Large intestine (tissue), 3 donors: ENCODE data around the gene CACNA1C. TPM values are rescaled to one million over a fixed set of nuclear protein-coding genes. Genes with fewer than 3 reads are reported as not detected.

Experiments used
- DNase-seq, 2 donors: peaks; one replicate each; pipeline versions ENCODE4 v3.0.0 to v3.0.0-alpha.2; 2013
- H3K27ac ChIP-seq: one replicate; pipeline ENCODE4 v1.5.1; 2013; ENCODE audit warnings: low read length
- H3K27me3 ChIP-seq: 2 replicates; pipeline ENCODE4 v1.6.1; 2013; ENCODE audit warnings: low read length; ENCODE audit not compliant: control insufficient read depth, insufficient read depth
- H3K36me3 ChIP-seq: 2 replicates; pipeline ENCODE4 v1.6.1; 2013; ENCODE audit warnings: low read length; ENCODE audit not compliant: control insufficient read depth, insufficient read depth
- H3K4me1 ChIP-seq: one replicate; pipeline ENCODE4 v1.6.1; 2013; ENCODE audit warnings: low read length; ENCODE audit not compliant: control insufficient read depth, insufficient read depth
- H3K4me3 ChIP-seq: one replicate; pipeline ENCODE4 v1.5.1; 2013; ENCODE audit warnings: low read length
- H3K9me3 ChIP-seq: one replicate; pipeline ENCODE4 v1.6.1; 2013; ENCODE audit warnings: mild to moderate bottlenecking, low read depth, low read length, moderate library complexity; ENCODE audit not compliant: control insufficient read depth
- WGBS: methylation state at CpG from one replicate; pipeline ENCODE4 v1.1.5; 2013; ENCODE audit warnings: low lambda C conversion rate; ENCODE audit not compliant: insufficient coverage; 5-methylcytosine and 5-hydroxymethylcytosine counted together
- polyA plus RNA-seq: library from polyadenylated mRNA; unstranded; fragments of 120-200 nt; gene quantifications from one replicate; pipeline ENCODE4 v1.2.1, GENCODE V29; 2013

The CACNA1C gene
- polyA plus RNA-seq, 1 donor, result 5.9 TPM

DNA sequence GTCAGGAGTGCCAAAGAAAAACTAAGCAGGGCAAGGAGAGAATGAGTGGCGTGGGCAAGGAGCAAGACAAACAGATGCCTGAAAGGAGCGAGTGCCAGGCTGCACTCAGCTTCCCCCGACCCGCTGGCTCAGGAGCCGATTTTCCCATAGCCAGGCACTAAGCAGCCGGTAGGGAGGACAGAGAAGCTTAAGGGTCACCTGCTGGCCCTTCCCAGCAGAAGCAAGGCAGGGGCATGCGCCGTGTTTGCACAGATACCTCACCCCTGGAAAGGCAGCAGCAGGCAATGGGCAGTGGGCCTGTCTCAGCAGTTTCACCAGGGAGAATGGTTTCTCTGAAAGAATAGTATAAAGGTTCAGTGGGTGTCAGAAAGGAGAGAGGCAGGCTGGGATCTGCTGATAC lies 637.1 kb downstream of the CACNA1C start:
- Histone ChIP-seq H3K27ac (no peak overlapping the region), H3K27me3 (peaks cover 26% of the 10 kb centered on the region), H3K9me3 (no peaks in the 10 kb centered on the region), H3K4me3 (no peak overlapping the region), H3K36me3 (no peaks in the 10 kb centered on the region), H3K4me1 (no peaks in the 10 kb centered on the region)
- no CpG with 5 or more reads among the region's 8 CpGs for WGBS
- DNase-seq, result no peak

DNA sequence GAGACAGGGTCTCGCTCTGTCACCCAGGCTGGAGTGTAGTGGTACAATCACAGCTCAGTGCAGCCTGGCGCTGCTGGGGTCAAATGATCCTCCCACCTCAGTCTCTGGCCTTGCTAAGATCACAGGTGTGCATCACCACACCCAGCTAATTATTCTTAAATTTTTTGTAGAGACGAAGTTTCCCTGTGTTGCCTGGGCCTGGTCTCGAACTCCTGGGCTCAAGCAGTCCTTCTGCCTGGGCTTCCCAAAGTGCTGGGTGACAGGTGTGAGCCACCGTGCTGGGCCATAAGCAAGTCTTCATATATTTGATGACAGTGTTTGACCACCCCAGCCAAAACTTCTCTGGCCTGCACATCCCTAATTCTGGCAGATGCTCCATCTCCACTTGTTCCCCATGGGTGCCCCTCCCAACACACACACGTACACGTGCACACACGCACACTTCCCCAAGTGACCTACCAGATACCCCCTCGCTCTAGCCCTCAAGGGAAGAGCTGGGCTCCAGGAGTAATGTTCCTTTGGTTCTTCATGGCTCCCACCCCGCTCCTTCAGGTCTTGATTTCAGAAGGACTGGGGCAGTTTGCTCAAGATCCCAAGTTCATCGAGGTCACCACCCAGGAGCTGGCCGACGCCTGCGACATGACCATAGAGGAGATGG lies 637.7 kb downstream of the CACNA1C start:
- no peaks in the 10 kb centered on the region for H3K4me1 ChIP-seq
- DNase-seq, result no peak
- H3K4me3 ChIP-seq, result no peak overlapping the region
- H3K9me3 ChIP-seq, result no peaks in the 10 kb centered on the region
- peaks cover 30% of the 10 kb centered on the region for H3K27me3 ChIP-seq
- no CpG with 5 or more reads among the region's 14 CpGs for WGBS
- H3K36me3 ChIP-seq, result no peaks in the 10 kb centered on the region
- no peak overlapping the region for H3K27ac ChIP-seq

- H3K4me3 ChIP-seq, result peak overlapping the region; percentile 26
- no peak overlapping the region for H3K27ac ChIP-seq
- H3K4me1 ChIP-seq, result no peaks in the 10 kb centered on the region
- H3K36me3 ChIP-seq, result no peaks in the 10 kb centered on the region
- peaks cover 30% of the 10 kb centered on the region for H3K27me3 ChIP-seq
- WGBS, result no CpG with 5 or more reads among the region's 28 CpGs
- peak; percentile 17 to 50 for DNase-seq
- H3K9me3 ChIP-seq, result no peaks in the 10 kb centered on the region
Observed at GRCh38 chr12:2691006-2691344, 638.2 kb downstream of the CACNA1C start.

- peak in 1 of 2 donors; percentile 36 for DNase-seq
- 17% methylated on average over 1 of the region's 62 CpGs for WGBS
- Histone ChIP-seq H3K36me3 (no peaks in the 10 kb centered on the region), H3K4me3 (peak overlapping the region; percentile 26), H3K4me1 (no peaks in the 10 kb centered on the region), H3K9me3 (no peaks in the 10 kb centered on the region), H3K27me3 (peaks cover 30% of the 10 kb centered on the region), H3K27ac (no peak overlapping the region)
Observed at GRCh38 chr12:2691345-2692071, 638.7 kb downstream of the CACNA1C start.

GRCh38 chr12:2692080-2692479 lies 639.3 kb downstream of the CACNA1C start:
- 5% methylated on average over 3 of the region's 13 CpGs for WGBS
- Histone ChIP-seq H3K4me1 (no peaks in the 10 kb centered on the region), H3K9me3 (no peaks in the 10 kb centered on the region), H3K4me3 (no peak overlapping the region), H3K27ac (no peak overlapping the region), H3K27me3 (peaks cover 35% of the 10 kb centered on the region), H3K36me3 (no peaks in the 10 kb centered on the region)
- DNase-seq, result no peak

DNA sequence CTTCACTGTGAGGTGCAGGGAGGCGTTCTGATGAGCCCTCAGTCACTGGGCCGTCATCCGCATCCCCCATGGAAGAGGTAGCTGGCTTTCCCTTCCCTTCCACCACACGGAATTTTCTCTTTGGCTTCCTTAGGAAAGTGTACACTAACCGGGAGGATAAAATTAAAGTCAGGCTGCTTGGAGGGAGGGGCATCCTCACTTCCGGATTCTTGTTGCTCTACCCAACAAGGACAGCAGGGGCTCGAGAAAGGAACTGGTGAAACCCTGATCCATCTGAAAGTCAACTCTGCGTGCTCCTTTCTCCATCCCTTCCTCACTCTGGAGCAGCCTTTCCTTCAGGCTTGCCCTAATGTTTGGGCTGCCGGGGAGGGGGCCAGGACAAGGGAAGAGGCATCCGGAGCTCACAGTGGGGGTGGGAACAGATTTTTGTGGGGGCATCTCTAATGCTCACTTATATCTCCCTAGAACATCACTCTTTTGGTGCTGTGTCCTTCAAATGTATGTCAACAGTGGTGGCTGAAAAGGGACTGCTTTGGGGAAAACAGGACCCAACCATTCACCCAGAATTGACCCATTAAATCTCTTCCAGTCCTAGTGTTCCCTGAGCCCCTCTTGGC lies 640.6 kb downstream of the CACNA1C start:
- no peaks in the 10 kb centered on the region for H3K4me1 ChIP-seq
- no peak overlapping the region for H3K4me3 ChIP-seq
- no peaks in the 10 kb centered on the region for H3K36me3 ChIP-seq
- H3K27ac ChIP-seq, result no peak overlapping the region
- no peaks in the 10 kb centered on the region for H3K9me3 ChIP-seq
- WGBS, result 0% methylated on average over 1 of the region's 10 CpGs
- H3K27me3 ChIP-seq, result peaks cover 38% of the 10 kb centered on the region
- DNase-seq, result no peak

DNA sequence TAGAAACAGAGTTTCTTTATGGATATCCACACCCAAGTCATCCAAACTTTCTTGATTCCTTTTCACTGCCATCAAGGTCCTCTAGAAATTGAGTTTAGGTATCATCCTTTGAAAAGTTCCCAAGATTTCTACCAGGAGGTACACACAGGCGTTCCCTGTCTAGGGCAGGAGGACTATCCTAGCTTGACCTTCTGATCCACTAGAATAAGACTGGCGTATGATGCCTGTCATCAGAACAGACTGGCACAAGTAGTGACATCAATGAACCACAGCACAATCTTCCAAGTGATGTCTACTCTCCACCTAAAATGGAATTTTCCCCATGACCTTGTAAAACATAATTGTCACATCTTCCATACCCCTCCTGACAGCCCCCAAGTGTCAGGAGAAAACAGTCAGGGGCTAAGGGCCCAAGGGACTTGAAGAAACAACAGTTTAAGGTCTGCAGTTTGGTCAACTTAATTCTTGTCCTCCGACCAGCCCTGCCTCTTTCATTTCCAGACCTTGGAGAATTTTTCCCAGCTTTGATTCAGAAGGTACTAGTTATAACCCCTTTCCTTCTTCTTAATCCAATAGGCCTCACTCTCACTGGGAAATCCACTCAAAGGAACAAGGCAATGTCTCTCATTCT lies 641.3 kb downstream of the CACNA1C start:
- 100% methylated on average over 1 of the region's 3 CpGs for WGBS
- Histone ChIP-seq H3K27ac (no peak overlapping the region), H3K36me3 (no peaks in the 10 kb centered on the region), H3K9me3 (no peaks in the 10 kb centered on the region), H3K4me3 (no peak overlapping the region), H3K4me1 (no peaks in the 10 kb centered on the region), H3K27me3 (peaks cover 38% of the 10 kb centered on the region)
- DNase-seq, result no peak

DNA sequence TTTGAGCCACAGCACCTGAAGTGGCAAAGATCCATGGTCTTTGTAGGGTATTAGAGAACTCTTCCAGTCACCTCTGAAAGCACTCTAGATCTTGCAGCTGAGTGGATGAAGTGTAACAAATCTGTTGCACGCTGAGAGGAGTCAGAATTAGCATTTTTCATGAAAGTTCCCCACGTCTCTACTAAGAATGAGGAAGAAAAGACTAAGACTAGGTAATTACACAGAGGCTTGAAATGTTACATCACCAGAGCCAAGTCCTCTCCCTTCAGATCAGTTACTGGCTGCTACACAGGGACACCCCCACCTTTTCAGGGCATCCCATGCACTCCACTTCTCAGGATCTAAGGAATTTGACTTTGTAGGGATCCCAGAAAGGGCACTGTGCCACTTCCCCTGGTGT lies 643.3 kb downstream of the CACNA1C start:
- WGBS, result no CpG with 5 or more reads among the region's 2 CpGs
- H3K27me3 ChIP-seq, result peaks cover 24% of the 10 kb centered on the region
- DNase-seq, result no peak

GRCh38 chr12:2697057-2697800 lies 644.4 kb downstream of the CACNA1C start:
- Histone ChIP-seq H3K27ac (no peak overlapping the region), H3K36me3 (no peaks in the 10 kb centered on the region), H3K4me3 (no peak overlapping the region), H3K9me3 (no peaks in the 10 kb centered on the region), H3K27me3 (peaks cover 22% of the 10 kb centered on the region), H3K4me1 (no peaks in the 10 kb centered on the region)
- DNase-seq, result no peak
- WGBS, result 80% methylated on average over 1 of the region's 10 CpGs

More for the DNA sequence above, 643.3 kb downstream of the CACNA1C start:
- H3K9me3 ChIP-seq, result no peaks in the 10 kb centered on the region
- no peak overlapping the region for H3K4me3 ChIP-seq
- H3K4me1 ChIP-seq, result no peaks in the 10 kb centered on the region
- no peak overlapping the region for H3K27ac ChIP-seq
- H3K36me3 ChIP-seq, result no peaks in the 10 kb centered on the region

DNA sequence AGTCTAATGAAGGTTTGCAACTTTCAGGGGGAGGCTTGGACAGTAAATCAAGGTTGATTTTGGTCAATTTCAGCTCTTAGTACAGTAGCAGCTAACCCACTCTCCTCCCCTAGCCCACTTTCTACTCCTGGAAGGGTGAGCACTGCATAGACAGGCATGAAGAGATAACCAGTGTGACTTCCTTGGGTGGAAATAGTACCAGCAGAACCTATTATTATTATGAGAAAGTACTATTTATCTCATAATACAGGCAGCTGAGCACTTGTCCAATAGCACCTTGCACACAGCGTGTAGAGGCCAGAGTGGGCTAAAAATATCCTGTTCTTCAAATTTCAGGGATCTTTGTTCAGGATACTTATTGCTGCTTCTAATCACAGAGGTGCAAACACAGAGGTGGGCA lies 645.8 kb downstream of the CACNA1C start:
- no peak for DNase-seq
- H3K9me3 ChIP-seq, result no peaks in the 10 kb centered on the region
- no CpG with 5 or more reads among the region's 1 CpG for WGBS
- H3K27ac ChIP-seq, result no peak overlapping the region
- H3K4me1 ChIP-seq, result no peaks in the 10 kb centered on the region
- H3K27me3 ChIP-seq, result peaks cover 13% of the 10 kb centered on the region
- H3K36me3 ChIP-seq, result no peaks in the 10 kb centered on the region
- H3K4me3 ChIP-seq, result no peak overlapping the region
